HT-29 (cell line): ENCODE data around the gene EIF4E1B. TPM values are rescaled to one million over a fixed set of nuclear protein-coding genes. Genes with fewer than 3 reads are reported as not detected.

Experiments
- DNase-seq: peaks from one replicate; pipeline ENCODE4 v3.0.0-alpha.2; 2015; ENCODE audit warnings: low spot score
- small RNA-seq: library from RNA; depleted of rRNA; stranded (forward); fragments of <200 nt; gene quantifications from one replicate; pipeline ENCODE3, GENCODE V24; 2014
- total RNA-seq: library from RNA; depleted of rRNA; stranded (reverse); fragments of >200 nt; shearing (Covaris generic); gene quantifications from 2 replicates; pipeline ENCODE4 v1.2.3, GENCODE V29; 2014; rRNA removed

Gene EIF4E1B
- total RNA-seq, 1 experiment from 2014 or later, result not detected

- DNase-seq, result peak; percentile 19
These were observed 60.4 kb downstream of the EIF4E1B start for GRCh38 chr5:176690911-176691310.

GRCh38 chr5:176691524-176691923, 61.0 kb downstream of the EIF4E1B start:
- DNase-seq, result peak; percentile 5

GRCh38 chr5:176692326-176692725, 61.9 kb downstream of the EIF4E1B start:
- peak; percentile 74 for DNase-seq

- DNase-seq, result peak; percentile 86
These were observed 62.5 kb downstream of the EIF4E1B start for GRCh38 chr5:176692839-176693476.

GRCh38 chr5:176693477-176693851, 63.0 kb downstream of the EIF4E1B start:
- peak; percentile 78 for DNase-seq

GRCh38 chr5:176694146-176694545, 63.7 kb downstream of the EIF4E1B start:
- DNase-seq, result no peak

GRCh38 chr5:176694631-176695030, 64.2 kb downstream of the EIF4E1B start:
- no peak for DNase-seq

GRCh38 chr5:176695073-176695472, 64.6 kb downstream of the EIF4E1B start:
- DNase-seq, result no peak

Small RNA genes within 50 kb of the gene (small RNA-seq; reads per million reads assigned to genes)
- not detected for gene MIR4281

Other genes with a start within 250 kb of the EIF4E1B start
- 77.1 and 82.4 TPM in 2 replicates for gene NOP16, start 242.1 kb upstream of the EIF4E1B start, total RNA-seq
- 142 and 166 TPM in 2 replicates for gene HIGD2A, start 241.9 kb upstream of the EIF4E1B start, total RNA-seq
- gene CLTB, start 214.1 kb upstream of the EIF4E1B start, total RNA-seq, result 87.3 and 97.2 TPM in 2 replicates
- gene FAF2, start 182.3 kb upstream of the EIF4E1B start, total RNA-seq, result 28.7 and 30.7 TPM in 2 replicates
- gene RNF44, start 93.3 kb upstream of the EIF4E1B start, total RNA-seq, result 42.3 and 55.0 TPM in 2 replicates
- 0.16 and 0.20 TPM in 2 replicates for gene CDHR2, start 81.3 kb upstream of the EIF4E1B start, total RNA-seq
- 4.3 and 5.6 TPM in 2 replicates for gene GPRIN1, start 20.5 kb upstream of the EIF4E1B start, total RNA-seq
- not detected in 2 replicates for gene SNCB, start 141 bp upstream of the EIF4E1B start, total RNA-seq
- 25.6 and 34.2 TPM in 2 replicates for gene TSPAN17, start 16.8 kb downstream of the EIF4E1B start, total RNA-seq
- 0.28 and 0.60 TPM in 2 replicates for gene UNC5A, start 179.9 kb downstream of the EIF4E1B start, total RNA-seq